ENCODE measurements around the gene CCK. TPM values are rescaled to one million over a fixed set of nuclear protein-coding genes. Genes with fewer than 3 reads are reported as not detected.

Gene CCK
- polyA plus RNA-seq, 3 donors = 0.17 to 0.37 TPM; not detected in 1

GRCh38 chr3:42270561-42270960, 4.6 kb upstream of the CCK start:
- no peak for DNase-seq

- DNase-seq = no peak
Observed at GRCh38 chr3:42269647-42270046, 3.7 kb upstream of the CCK start.

- DNase-seq = no peak
Observed at GRCh38 chr3:42267878-42268277, 1.9 kb upstream of the CCK start.

- peak; percentile 55 for DNase-seq
Observed at GRCh38 chr3:42265059-42265991, 660 bp downstream of the CCK start.

GRCh38 chr3:42264399-42265058, 1.5 kb downstream of the CCK start:
- DNase-seq = peak; percentile 41

- DNase-seq = no peak
Observed at GRCh38 chr3:42263354-42264346, 2.3 kb downstream of the CCK start.

GRCh38 chr3:42262525-42262924, 3.5 kb downstream of the CCK start:
- DNase-seq = no peak

GRCh38 chr3:42257007-42257406, 9.0 kb downstream of the CCK start:
- DNase-seq = no peak

GRCh38 chr3:42256135-42256819, 9.7 kb downstream of the CCK start:
- no peak for DNase-seq

- no peak for DNase-seq
Observed at GRCh38 chr3:42254566-42254965, 11.4 kb downstream of the CCK start.

- no peak for DNase-seq
Observed at GRCh38 chr3:42250761-42251160, 15.2 kb downstream of the CCK start.

GRCh38 chr3:42247576-42248027, 18.4 kb downstream of the CCK start:
- peak; percentile 54 for DNase-seq

- no peak for DNase-seq
Observed at GRCh38 chr3:42246091-42246490, 19.9 kb downstream of the CCK start.

GRCh38 chr3:42236611-42237010, 29.4 kb downstream of the CCK start:
- no peak for DNase-seq

- DNase-seq = no peak
Observed at GRCh38 chr3:42235532-42235931, 30.5 kb downstream of the CCK start.

GRCh38 chr3:42230860-42231259, 35.1 kb downstream of the CCK start:
- no peak for DNase-seq

- peak; percentile 40 for DNase-seq
Observed at GRCh38 chr3:42229942-42230688, 35.9 kb downstream of the CCK start.

GRCh38 chr3:42229266-42229941, 36.6 kb downstream of the CCK start:
- DNase-seq = no peak

GRCh38 chr3:42228796-42229195, 37.2 kb downstream of the CCK start:
- DNase-seq = no peak

Measured in renal pelvis (tissue), 4 donors.